ENCODE data around the gene TIPARP. TPM values are rescaled to one million over a fixed set of nuclear protein-coding genes. Genes with fewer than 3 reads are reported as not detected.

The TIPARP gene
- total RNA-seq, 1 donor: 28.2 TPM

DNA sequence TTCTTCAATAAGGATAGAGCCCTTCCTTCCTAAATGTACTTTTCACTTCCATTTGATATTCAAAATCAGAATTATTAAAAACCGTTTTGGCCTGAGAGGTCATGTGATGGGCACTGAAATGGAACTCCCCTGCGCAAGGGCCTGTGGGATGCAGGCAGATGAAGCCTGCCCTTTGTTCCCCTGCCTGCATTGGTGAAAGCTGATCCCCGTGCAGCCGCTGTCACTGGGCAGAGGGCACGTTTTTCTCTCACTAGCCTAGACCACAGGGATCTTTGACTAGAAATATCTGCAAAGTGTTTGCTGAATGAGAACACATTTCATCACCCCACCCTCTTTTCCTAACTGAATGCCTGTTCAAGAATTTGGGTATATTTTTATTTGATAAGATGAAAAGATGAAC, 74.9 kb downstream of the TIPARP start:
- peak; percentile 68 for DNase-seq (ENCODE audit: insufficient read length, low spot score, missing footprints)
- Histone ChIP-seq H3K79me2 (ENCODE audit: insufficient read depth, low read length) (no peaks in the 10 kb centered on the region), H4K20me1 (ENCODE audit: insufficient read depth, low read length) (no peaks in the 10 kb centered on the region), H3K36me3 (ENCODE audit: insufficient read depth, low read length) (no peaks in the 10 kb centered on the region), H3K9me3 (ENCODE audit: low read depth, low read length) (no peaks in the 10 kb centered on the region), H3K4me2 (ENCODE audit: insufficient read depth, low read length) (no peak overlapping the region), H3K27me3 (ENCODE audit: insufficient read depth, low read length) (no peaks in the 10 kb centered on the region), H3K4me3 (ENCODE audit: insufficient read depth, low read length) (no peak overlapping the region), H3K4me1 (ENCODE audit: insufficient read depth, low read length) (peaks cover 30% of the 10 kb centered on the region), H3K27ac (ENCODE audit: low read depth, low read length) (peak overlapping the region; percentile 99), H2AFZ (ENCODE audit: low read length) (no peak overlapping the region)
- TF ChIP-seq, protein P1, sequence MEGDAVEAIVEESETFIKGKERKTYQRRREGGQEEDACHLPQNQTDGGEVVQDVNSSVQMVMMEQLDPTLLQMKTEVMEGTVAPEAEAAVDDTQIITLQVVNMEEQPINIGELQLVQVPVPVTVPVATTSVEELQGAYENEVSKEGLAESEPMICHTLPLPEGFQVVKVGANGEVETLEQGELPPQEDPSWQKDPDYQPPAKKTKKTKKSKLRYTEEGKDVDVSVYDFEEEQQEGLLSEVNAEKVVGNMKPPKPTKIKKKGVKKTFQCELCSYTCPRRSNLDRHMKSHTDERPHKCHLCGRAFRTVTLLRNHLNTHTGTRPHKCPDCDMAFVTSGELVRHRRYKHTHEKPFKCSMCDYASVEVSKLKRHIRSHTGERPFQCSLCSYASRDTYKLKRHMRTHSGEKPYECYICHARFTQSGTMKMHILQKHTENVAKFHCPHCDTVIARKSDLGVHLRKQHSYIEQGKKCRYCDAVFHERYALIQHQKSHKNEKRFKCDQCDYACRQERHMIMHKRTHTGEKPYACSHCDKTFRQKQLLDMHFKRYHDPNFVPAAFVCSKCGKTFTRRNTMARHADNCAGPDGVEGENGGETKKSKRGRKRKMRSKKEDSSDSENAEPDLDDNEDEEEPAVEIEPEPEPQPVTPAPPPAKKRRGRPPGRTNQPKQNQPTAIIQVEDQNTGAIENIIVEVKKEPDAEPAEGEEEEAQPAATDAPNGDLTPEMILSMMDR (IDR thresholded peaks at IDR 0.05; ENCODE audit: extremely low read depth, low read depth, low read length): no peak

DNA sequence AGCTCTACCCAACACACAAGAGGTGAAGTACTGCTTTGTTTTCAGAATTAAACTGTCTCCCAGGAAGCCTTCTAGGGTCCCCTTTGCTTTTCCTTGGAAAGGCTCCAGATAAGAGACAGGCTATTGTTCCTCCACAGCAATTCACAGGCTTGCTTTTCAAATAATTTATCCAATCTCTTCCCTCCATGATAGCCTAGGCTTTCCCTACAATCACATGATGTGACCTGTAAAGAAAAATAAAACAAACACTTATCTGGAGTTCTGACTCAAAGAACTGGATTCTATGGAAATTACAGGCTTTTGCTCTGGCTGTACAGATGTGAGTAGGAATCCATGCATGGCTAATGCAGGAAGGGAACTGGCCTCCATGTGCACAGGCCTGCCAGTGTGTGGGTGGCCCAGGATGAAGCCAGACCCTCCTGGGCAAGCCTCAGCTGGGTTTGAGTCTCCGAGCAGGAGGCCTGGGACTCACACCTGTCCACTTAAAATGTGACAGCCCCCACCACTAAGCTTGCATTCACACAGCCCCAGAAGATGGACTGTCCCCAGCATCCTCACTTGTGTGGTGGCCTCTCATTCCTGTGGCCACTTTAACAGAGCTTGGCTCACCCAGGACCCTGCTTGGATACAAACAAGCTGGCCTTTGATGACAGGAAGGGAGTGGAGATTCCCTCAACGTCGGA, 75.9 kb downstream of the TIPARP start:
- TF ChIP-seq, protein P1 (IDR thresholded peaks at IDR 0.05; ENCODE audit: extremely low read depth, low read depth, low read length): no peak
- peak; percentile 81 for DNase-seq (ENCODE audit: insufficient read length, low spot score, missing footprints)
- peak overlapping the region; percentile 44 for H3K4me3 ChIP-seq (ENCODE audit: insufficient read depth, low read length)
- peak overlapping the region; percentile 99 for H3K27ac ChIP-seq (ENCODE audit: low read depth, low read length)
- no peaks in the 10 kb centered on the region for H4K20me1 ChIP-seq (ENCODE audit: insufficient read depth, low read length)
- H3K9me3 ChIP-seq (ENCODE audit: low read depth, low read length): no peaks in the 10 kb centered on the region
- H3K4me2 ChIP-seq (ENCODE audit: insufficient read depth, low read length): peak overlapping the region; percentile 82
- peaks cover 30% of the 10 kb centered on the region for H3K4me1 ChIP-seq (ENCODE audit: insufficient read depth, low read length)
- peak overlapping the region; percentile 62 for H2AFZ ChIP-seq (ENCODE audit: low read length)
- no peaks in the 10 kb centered on the region for H3K36me3 ChIP-seq (ENCODE audit: insufficient read depth, low read length)
- H3K79me2 ChIP-seq (ENCODE audit: insufficient read depth, low read length): no peaks in the 10 kb centered on the region
- no peaks in the 10 kb centered on the region for H3K27me3 ChIP-seq (ENCODE audit: insufficient read depth, low read length)

DNA sequence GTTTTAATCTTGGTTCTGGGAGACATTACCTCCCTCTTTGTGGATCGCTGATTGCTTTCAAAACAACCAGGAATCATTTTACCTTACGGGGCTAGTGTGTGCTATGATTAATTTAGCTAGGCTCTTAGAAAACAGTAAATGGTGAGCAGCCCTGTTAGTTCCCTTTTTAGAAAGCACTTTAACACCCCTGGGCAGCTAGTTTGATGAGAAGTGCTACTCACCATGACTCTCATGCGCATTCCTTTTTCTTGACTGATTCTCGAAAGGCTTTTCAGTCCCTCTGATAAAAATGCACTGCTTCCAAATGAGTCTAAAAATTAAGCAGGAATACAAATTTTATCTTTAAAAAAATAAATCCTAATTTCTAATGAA, 76.5 kb downstream of the TIPARP start:
- H3K27ac ChIP-seq (ENCODE audit: low read depth, low read length): peak overlapping the region; percentile 99
- peak overlapping the region; percentile 82 for H3K4me2 ChIP-seq (ENCODE audit: insufficient read depth, low read length)
- H3K4me3 ChIP-seq (ENCODE audit: insufficient read depth, low read length): peak overlapping the region; percentile 57
- TF ChIP-seq, protein P1 (IDR thresholded peaks at IDR 0.05; ENCODE audit: extremely low read depth, low read depth, low read length): no peak
- no peak for DNase-seq (ENCODE audit: insufficient read length, low spot score, missing footprints)
- H4K20me1 ChIP-seq (ENCODE audit: insufficient read depth, low read length): no peaks in the 10 kb centered on the region
- no peaks in the 10 kb centered on the region for H3K79me2 ChIP-seq (ENCODE audit: insufficient read depth, low read length)
- H3K9me3 ChIP-seq (ENCODE audit: low read depth, low read length): no peaks in the 10 kb centered on the region
- no peaks in the 10 kb centered on the region for H3K36me3 ChIP-seq (ENCODE audit: insufficient read depth, low read length)
- H2AFZ ChIP-seq (ENCODE audit: low read length): peak overlapping the region; percentile 62
- H3K27me3 ChIP-seq (ENCODE audit: insufficient read depth, low read length): no peaks in the 10 kb centered on the region
- H3K4me1 ChIP-seq (ENCODE audit: insufficient read depth, low read length): peaks cover 30% of the 10 kb centered on the region

DNA sequence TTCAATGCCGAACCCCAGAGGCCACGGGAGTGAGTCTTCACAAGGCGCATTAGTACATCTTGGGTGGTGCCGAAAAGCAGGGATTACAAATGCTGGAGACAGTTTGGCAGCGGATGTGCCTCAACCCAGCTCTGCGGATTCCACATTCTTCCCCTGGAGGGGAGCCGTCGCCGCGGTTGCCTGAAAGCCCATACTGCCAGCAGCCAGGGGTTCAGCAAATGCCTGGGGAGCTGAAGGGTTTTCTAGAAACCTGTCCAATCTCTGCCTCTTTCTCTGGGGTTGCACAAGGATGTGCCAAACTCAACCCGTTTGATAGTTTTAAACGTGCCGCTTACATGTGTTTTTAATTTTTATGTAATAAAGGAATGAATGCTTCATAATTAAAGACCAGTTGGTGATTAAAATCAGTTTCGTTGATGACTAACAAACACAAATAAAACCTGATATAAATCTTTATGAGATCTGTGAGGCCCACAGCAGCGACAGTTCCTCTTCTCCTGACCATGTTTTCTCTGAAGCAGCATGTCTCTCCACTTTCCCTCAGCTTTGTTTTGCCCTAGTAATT, 77.2 kb downstream of the TIPARP start:
- no peaks in the 10 kb centered on the region for H4K20me1 ChIP-seq (ENCODE audit: insufficient read depth, low read length)
- H3K27me3 ChIP-seq (ENCODE audit: insufficient read depth, low read length): no peaks in the 10 kb centered on the region
- peak overlapping the region; percentile 99 for H3K27ac ChIP-seq (ENCODE audit: low read depth, low read length)
- H2AFZ ChIP-seq (ENCODE audit: low read length): peak overlapping the region; percentile 61
- peak; percentile 90 for DNase-seq (ENCODE audit: insufficient read length, low spot score, missing footprints)
- no peaks in the 10 kb centered on the region for H3K36me3 ChIP-seq (ENCODE audit: insufficient read depth, low read length)
- H3K4me2 ChIP-seq (ENCODE audit: insufficient read depth, low read length): peak overlapping the region; percentile 82
- no peaks in the 10 kb centered on the region for H3K9me3 ChIP-seq (ENCODE audit: low read depth, low read length)
- peaks cover 30% of the 10 kb centered on the region for H3K4me1 ChIP-seq (ENCODE audit: insufficient read depth, low read length)
- peak overlapping the region; percentile 57 for H3K4me3 ChIP-seq (ENCODE audit: insufficient read depth, low read length)
- no peaks in the 10 kb centered on the region for H3K79me2 ChIP-seq (ENCODE audit: insufficient read depth, low read length)
- TF ChIP-seq, protein P1 (IDR thresholded peaks at IDR 0.05; ENCODE audit: extremely low read depth, low read depth, low read length): peak; percentile 27
